CD4-positive, alpha-beta T cell treated with Interleukin-6 at 100 ng/mL for 8 hours (primary cell): ENCODE results near the gene FARSB.
A peak's percentile ranks its signal among the peaks of the same experiment; 100 is the strongest.
"Not testable (repeated sequence)": the region's sequence is repeated elsewhere in the genome, so short reads cannot be mapped to it uniquely, and the experiment has no call there.

Source experiments
- DNase-seq: peaks from one replicate; pipeline ENCODE4 v3.0.0-alpha.2; 2020; ENCODE audit warnings: mixed read lengths, low spot score

FARSB gene

DNA sequence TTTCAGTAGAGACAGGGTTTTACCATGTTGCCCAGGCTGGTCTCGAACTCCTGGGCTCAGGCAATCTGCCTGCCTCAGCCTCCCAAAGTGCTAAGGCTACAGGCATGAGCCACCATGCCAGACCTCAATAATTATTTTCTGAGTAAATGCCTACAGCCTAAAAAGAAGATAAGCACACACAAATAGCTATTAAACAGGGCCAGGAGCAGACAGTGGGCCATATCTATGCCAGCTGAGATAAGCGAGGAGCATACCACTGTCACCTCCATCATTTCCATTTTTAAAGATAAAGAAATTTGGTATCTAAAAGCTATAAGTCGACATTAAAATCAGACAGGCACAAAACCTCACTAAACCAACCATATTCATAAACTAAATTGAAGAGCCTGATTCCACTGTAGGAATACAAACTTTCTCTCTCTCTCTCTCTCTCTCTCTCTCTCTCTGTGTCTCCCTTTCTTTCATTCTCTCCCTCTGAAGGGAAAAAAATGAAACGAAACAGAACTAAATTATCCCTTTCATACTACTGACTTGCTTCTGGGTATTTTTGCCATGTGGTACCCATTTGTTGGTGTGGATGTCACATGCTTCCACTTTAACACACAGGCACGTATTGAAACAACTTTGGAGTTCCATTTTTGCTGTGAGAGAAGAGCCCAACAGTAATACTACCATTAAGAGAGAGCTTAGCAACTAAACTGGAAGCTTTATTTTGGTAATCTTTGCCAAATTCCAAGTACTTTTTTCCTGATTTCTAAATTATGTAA lies 51.0 kb downstream of the FARSB start:
- DNase-seq, result no peak

DNA sequence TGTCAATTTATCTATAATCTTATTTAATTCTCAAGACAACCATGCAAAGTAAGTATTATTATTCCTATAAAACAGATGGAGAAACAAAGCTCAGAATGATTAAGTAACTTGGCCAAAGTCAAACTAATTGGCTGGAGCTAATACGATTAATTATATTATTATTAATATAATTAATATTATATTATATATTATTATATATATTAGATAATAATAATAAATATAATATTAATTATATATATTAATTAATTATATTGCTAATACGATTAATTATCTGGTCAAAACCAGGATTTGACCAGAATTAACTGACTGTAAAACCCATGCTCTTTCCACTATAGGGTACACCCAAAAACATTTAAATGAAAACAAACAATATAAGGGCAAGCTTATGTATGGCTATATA lies 52.4 kb downstream of the FARSB start:
- DNase-seq, result no peak

DNA sequence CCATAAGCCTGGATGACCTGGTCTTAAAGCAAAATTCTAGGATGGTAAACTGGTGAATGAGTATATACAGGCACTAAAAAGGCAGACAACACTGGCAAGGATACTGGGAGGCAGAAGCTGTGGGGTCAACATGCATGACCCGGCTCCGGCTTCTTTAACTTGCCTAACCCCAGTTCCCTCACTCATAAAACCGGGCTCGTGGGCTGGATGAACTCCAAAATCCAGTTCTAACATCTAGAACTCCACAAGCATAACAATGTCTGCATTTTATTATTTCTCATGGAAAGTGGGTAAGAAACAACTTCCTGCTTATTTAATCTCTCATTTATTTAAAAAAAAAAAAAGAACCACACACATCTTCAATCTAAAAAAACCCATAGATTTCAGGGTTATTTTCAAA lies 57.3 kb downstream of the FARSB start:
- no peak for DNase-seq

DNA sequence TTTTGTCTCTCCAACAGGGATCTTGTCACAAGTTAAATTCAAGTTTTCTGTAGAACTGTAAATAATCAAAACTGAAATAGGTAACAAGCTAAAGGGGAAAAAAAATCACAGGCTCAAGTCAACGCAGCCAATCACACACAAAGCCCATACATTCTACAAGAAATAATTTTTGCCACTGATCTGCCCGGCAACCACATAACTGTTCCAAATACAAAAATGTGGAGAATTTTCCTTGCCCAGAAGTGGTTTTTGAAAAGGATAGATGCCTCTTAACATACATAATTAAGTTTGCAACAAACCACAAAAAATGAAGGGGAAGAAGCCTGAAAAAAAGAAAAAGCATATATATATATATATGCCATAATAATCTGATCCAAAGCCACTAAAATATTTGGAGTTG lies 60.3 kb downstream of the FARSB start:
- no peak for DNase-seq

DNA sequence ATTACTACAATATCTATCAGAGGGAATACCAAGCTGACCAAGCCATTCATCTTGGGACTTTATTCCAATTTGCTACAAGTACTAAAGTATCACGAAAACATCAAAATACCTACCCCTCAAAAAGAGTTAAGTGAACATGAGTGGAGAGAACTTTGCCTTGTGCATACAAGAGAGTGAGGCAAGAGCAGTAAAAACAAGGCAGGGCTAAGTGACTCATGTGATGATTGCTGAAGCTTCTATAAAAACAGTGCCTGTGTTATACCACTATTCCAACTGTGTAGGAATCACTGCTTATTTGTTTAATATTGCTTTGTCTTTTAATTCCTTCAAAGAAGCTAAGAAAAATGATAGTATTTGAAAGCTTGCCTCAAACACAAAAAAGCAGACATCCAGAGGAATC lies 61.2 kb downstream of the FARSB start:
- no peak for DNase-seq

DNA sequence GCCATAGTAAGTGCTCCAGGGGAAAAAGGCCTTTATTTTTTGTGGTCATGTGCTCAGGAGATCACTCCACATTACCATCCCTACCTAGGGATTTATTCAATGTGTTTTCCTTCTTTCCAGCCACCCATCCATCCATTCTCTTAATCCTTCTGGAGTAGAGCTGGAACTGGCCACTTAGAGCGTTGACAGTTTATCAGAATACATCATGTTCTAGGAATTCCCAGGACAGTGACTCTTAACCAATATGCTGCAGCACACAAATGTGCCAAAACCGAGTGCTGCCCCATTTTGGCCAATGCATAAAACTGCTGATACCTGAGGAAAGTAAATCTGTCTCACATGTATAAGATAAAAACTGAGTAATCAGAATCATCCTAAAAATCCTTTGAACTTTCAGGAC lies 63.7 kb downstream of the FARSB start:
- no peak for DNase-seq

DNA sequence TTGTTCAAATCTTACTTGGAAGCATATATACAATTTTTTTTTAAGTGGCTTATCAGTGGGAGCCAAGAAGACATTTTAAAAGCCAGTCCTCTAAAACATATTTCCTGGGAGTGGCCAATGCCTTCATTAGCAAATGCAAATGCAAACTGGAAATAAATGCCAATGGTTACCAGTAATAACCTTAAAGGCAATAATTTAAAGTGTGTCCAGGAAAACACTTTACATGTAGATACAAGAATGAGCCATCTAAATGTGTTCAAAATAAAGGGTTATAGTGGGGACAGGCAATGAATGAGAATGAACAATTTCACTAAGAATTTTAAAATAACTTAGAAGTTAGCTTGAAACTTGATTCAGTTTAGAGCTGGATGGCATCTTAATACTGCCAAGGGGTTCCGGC lies 64.2 kb downstream of the FARSB start:
- DNase-seq, result no peak

DNA sequence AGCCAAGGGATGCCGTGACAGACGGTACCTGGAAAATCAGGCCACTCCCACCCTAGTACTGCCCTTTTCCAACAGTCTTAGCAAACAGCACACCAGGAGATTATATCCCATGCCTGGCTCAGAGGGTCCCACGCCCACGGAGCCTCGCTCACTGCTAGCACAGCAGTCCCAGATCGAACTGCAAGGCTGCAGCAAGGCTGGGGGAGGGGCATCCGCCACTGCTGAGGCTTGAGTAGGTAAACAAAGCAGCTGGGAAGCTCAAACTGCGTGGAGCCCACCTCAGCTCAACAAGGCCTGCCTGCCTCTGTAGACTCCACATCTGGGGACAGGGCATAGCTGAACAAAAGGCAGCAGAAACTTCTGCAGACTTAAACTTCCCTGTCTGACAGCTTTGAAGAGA lies 71.3 kb downstream of the FARSB start:
- not testable (repeated sequence) for DNase-seq

DNA sequence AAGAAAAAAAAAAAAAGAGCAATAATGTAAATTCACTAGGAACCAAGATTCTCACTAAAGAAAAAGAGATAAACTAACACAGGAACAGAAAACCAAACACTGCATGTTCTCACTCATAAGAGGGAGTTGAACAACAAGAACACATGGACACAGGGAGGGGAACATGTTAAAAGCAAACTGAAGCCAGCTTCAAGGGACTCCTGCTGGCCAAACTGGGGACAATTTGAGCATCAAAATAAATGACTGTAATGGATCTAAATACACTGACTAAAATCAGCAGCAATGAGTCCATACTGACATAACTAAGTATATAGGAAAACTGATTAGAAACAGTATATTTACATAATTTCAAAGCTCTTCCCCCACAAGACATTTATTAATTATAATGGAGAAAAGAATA lies 73.0 kb downstream of the FARSB start:
- DNase-seq, result no peak

DNA sequence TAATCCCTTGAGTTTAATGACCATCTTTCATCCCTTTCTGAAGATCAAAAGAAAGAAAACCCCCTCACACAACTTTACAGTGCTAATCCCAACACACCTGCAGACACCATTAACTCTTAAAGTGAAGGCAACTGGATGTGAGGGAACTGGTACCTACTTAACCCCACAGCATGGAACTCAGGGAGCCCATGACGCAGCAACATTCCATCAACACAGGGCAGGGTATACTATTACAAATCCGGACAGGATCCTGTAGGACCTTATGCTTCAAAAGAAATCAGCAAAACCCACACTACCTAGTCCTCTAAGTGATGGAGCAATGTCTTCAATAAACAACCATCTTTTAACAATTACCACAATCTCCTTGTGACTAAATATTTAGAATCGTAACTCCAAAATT lies 78.6 kb downstream of the FARSB start:
- no peak for DNase-seq

DNA sequence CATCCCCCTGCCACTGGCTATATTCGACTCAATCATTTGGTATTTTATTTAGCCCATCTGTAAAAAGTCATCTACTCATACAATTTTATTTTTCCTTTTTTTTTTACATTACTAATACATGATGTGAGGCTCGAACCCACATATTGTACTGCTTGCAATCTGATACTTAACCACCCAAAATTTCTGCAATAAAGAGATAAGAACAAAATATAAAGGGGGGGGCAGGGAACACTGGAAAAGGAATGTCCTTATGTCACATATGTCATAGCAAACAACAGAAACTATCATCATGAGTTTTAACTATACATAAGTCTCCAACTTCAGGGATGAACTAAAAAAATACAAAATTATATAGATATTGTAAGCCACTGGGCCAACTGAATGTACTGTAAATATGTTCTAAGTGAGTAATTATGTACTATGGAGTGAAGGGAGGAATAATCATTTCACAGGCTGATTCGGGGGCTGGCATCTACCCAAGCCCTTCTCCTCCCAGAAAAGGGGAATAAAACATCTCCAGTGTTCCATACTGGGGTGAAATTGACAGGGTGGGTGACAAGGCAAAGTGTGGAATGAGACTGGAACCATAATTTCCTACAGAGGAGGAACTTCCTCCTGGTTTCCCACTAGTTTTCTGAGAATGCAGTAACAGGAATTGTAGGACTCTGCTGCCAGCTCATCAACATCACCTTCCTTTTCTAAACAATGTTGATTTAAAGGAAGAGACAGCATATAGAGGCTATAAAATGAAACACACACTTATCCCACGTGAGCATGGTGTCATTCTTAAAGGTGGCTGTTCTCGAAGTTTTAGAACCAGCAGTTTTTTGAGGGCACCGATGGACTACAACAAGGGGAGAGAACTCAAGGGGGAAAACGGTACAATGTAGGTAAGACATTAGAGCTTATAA lies 79.5 kb downstream of the FARSB start:
- no peak for DNase-seq

DNA sequence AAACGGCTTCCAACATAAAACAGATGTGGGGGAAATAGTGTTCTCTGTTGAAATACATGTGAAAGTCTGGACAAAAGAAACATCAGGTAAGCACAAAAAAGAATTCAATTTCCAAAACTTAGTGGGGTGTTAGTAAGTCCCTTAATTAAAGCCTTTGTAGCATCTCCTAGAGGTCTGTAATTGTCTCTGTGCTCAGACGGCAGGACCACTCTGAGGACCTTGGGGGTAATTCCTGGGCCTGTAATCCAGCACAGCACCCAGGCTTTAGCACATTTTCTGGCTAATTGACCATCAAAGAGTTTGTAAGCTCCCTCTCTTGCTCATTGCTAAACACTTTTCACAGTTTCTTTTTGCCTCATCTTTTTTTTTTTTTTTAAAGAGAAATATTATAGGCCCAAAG lies 80.3 kb downstream of the FARSB start:
- no peak for DNase-seq

DNA sequence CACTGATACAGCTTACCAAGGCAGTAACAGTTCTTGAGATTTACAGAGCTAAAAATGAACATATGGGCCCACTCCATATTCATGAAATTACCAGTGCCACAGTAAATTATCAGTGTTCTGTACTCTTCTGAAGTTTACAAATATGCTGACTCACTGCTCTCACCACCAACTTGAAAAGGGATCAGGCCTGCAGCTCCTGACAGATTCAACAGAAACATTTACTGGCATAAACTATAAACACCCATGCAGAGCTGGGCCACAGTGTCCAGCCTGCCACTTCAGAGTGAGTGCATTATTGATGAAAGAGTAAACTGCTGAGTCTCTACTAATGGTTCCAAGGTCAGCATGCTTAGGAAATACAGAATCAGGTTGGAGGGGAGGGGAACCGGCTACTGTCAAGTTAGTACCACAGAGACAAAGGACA lies 83.1 kb downstream of the FARSB start:
- DNase-seq, result no peak

DNA sequence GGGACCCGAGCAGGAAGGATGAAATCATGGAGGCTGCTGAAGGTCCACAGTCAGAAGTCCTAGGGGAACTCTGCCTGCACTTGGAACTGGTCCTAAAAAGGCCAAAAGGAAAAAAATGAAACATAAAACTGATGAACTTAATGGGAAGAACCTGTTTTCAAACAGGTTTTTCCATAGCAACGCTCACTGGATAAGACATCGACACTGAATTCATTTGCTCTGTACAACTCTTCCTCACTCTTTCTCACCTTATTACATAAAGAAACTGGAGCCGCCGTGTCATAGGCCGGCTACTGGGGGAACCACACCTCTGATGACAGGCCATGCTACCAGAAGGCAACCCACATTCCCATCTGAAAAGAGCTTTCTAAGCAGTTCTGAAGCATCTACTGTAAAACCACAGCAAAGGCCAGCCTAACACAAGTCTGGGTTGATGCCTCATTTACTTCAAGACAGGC lies 83.6 kb downstream of the FARSB start:
- DNase-seq, result no peak

DNA sequence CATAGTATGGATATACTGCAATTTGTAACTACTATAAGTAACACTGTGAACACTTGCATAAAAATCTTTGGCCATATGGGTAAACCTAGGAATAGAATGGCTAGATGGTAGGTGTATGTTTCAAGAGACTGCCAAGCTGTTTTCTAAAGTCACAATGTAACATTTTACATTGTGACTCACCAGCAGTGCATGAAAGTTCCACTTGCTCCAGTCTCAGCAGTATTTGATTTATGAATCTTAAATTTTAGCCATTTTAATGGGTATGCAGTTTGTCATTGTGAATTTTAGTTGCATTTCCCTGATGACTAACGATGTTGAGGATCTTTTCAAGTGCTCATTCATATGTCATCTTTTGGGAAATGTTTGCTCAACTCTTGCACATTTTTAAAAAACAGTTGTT lies 86.1 kb downstream of the FARSB start:
- DNase-seq, result no peak

DNA sequence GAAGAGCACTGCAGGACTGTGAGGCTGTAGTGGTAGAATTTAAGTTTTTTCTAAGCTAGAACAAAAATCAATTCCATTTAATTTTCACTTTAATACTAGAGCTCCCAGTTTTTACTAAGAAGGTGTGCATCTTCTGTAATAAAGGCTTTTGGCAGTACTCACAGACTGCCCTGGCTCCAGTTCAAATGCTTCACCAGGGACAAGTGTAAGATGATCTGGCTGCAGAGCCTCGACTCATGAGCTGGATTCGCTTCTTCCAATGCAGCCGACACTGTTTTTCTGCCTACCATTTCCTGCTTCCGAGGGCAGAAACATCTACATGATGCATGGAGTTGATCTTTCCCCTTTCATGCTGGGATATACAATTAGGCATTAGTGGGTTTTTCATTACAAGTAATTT lies 87.0 kb downstream of the FARSB start:
- no peak for DNase-seq

DNA sequence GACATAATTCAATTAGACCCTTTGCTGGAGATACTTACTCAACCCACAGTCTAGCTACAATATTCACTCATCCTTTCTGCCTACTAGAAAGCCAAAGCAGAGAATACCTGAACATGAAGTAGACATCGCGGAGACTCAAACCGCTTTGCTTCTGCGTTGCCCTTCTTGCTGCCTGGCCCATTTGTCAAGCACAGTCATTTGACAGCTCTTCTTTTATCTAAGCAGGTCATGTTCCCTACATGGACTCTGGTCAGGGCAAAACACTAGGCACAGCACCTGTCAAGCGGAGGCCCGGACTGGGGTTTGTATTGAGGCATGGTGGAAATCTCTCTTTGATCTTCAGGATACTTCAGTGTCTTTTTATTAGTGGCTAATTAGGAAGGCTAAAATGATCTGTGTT lies 89.7 kb downstream of the FARSB start:
- DNase-seq, result no peak

DNA sequence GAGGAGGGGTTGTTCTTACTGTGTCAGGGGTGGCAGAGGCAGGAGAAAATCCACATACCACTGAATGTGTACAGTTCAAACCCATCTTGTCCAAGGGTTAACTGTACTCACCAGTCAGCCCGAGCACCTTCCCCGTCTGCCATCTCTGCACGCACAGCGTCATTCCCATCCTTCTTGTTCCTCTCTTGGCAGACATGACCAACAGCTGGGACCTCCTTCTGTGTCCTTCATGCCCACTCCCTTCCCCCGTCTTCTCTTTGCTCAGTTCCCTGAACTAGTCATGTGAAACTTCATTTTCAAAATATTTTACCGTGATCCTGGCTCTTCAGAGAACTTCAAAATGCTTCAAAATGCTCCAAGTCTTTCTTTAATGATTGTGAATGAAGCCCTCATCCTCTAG lies 92.0 kb downstream of the FARSB start:
- no peak for DNase-seq

DNA sequence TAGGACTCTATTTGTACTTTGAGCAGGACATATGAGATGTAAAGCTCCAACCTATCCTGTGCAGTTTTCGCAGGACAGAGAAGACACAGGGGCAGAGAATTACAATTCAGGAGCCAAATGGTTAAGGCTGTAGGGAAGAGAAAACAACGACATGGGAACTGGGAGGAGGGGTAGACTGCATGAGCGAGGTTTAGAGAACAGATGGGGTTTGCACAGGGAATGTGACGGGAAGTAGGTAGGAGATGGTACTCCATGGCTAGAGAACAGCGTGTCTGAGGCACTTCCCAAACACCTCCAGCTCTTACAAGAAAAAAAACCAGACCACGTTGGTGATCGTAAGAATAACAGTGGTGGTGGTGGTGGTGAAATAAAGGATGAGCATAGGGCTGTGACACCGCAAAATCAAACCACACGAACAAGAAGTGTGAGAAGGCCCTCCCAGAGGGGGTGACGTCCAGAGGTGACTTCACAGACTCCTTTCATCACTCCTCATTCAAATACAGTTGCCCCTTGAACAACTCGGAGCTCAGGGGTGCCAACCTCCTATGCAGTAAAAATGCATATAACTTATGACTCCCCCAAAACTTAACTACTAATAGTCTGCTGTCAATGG lies 92.7 kb downstream of the FARSB start:
- DNase-seq, result no peak

DNA sequence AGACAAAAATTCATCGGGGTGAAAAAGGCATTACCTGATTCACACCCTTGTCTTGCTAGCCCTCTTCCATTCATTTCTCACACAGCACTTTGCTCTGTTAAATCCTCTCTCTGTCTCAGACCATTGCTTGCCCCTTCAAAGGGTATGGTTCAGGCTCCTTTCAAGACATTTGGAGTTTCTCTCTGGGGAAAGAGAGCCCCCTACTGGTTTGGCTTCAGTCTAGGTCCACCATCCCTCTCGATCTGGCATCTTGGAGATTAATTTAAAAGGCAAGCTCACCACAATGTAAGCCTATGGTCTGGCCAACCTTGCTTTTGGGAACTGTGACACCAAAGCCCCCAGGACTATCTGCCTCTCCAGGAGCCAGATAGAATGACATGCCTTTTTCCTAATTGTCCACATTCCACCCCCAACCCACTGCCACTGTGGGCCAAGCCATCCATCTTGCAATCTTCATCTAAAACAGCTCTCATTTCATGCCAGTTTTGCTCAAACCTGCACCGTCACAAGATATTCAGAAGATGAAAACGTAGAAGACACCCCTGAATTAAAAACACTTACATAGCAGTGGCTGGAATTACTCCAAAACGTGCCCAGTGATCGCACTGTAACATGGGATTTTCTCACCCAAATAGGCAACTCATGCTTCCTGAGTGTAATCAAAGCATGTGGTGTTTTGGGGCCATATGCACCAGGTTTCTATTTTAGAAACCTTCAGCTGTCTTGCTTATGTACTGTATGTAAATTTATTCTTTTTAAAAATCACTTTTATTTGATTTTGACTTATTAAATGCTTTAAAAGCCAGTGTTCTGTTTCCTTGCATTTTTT lies 93.9 kb downstream of the FARSB start:
- DNase-seq, result peak; percentile 14

DNA sequence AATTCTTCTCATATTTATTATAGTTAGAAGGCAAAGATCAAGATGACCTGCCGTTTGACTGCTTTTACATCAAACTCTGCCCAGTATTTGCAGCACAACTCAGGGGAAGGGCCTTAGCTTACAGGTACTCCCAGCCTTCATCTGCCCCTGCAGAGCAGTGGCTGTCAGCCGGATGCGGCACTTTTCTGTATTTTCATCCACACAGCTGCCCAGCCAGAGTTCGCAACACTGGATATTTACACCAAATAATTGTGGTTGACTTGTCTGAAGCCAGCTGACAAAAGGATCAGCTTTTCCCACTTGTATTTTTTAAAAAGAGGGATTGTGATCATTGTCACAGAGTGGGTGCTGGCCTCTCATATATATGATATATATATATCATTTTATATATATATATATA lies 94.7 kb downstream of the FARSB start:
- DNase-seq, result no peak

DNA sequence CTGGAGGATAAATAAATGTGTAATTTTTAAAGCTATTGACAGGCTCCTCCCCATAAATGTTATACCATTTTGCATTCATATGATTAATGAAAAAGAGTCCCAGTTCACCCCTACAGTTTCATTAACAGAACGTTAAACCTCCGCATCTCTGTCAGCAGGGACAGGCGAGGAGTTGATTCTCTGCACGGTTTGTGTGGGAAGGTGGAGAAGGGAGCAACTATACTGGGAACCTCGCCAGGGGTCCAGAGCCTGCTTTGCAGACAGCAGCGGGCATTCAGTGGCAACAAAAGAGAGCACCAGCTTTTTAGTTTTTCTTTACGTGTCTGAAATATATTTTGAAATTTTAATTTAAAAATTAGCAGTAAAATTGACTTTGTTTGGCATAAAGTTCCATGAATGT lies 101.4 kb downstream of the FARSB start:
- DNase-seq, result no peak
